ENCODE results near the gene GALNT14.
A peak's percentile ranks its signal among the peaks of the same experiment; 100 is the strongest.

GALNT14 gene

DNA sequence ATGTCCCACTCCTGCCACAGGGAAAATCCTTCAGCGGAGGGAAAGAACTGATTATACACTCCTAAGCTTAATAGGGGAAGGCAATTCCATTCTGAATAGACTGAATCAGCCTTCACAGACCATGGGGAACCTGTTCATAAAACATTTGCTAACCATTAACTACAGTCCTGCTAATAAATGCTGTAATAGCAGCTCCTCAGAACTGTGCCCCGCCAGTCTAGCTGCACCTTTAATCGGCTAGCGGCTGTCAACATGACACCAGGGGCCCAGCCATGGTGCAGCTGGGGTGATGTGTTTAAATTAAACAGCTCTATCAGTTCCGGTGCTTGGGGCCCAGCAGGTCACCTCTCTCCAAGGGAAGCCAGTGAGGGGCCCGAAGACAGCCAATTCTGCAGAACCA, 77.8 kb downstream of the GALNT14 start:
- DNase-seq (ENCODE audit: extremely low read depth in 1 of 2, low read depth in 1 of 2), result no peak

DNA sequence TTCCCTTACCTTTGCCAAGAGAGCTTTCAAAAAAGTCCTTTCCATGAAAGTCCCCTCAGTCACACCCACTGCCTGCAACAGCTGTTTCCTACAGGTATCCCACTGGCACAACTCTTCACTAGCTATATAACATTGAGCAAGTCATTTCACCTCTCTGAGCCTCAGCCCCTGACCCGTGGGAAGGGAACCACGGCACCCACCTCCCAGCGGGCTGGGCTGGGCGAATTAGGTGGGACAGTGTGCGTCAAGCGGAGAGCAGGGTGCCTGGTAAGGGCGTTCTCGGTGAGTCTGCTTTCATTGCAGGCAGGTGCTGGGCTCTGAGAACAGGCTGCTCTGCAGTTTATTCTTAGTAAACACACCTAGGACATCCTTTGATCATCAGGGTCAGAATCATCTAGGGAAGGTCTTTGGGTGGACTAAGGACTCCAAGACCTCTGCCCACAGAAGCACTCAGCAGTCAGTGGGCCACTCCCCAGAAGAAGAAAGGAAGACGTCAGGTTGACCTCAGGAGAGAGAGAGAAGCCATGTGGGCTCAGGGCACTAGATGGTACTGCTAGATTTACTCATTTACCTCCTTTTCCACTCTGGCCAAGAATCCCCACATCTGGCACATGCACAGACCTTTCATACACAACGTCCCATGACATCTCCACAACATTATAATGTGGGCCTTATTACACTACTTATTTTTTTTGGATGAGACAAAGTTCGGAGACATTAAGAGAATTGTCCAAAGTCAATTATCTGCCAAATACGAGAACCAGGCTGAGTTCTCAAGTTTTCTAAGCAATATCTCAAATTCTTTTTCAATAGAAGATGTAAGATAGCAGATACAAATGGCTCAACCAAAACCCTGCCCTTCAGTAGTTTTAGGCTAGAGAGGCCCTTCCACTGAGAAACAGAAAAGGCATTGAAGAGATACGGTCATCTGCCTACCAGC, 79.9 kb downstream of the GALNT14 start:
- DNase-seq (ENCODE audit: extremely low read depth in 1 of 2, low read depth in 1 of 2), result no peak

DNA sequence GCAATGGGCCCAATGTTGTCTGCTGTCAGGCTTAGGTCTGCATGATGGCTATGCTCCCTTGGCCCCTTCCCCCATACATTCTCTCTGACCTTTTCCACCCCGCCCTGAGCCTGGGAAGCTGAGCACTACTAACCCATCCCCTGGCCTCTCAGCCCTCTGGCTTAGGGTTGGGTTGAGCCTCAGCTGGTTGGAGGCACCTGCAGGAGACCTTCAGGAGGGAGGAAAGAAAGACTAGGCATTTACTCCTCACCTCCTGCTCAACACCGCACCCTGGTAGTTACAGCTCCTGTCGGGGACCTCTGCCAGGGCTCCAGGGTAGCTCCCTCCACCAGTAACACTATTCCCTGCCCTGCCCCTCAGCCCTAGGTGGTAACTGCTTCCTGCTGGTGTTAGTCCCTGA, 80.5 kb downstream of the GALNT14 start:
- no peak for DNase-seq (ENCODE audit: extremely low read depth in 1 of 2, low read depth in 1 of 2)

DNA sequence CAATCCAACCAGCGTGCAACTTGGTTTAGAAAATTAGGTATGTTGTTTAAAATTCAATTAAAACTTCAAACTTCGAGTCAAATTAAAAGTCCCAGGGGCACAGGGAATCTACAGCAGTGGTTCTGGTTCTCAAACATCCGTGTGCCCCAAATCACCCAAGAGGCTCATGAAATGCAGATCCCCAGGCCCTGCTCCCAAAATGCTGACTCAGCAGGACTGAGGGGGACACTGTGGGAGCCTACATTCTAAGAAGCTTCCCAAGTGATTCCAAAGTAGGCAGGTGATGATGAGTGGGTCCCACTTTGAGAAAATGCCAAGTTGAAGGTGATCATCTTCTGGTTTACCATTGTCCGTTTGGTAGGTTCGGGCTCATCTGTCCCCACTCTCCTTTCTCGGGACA, 82.3 kb downstream of the GALNT14 start:
- no peak for DNase-seq (ENCODE audit: extremely low read depth in 1 of 2, low read depth in 1 of 2)

DNA sequence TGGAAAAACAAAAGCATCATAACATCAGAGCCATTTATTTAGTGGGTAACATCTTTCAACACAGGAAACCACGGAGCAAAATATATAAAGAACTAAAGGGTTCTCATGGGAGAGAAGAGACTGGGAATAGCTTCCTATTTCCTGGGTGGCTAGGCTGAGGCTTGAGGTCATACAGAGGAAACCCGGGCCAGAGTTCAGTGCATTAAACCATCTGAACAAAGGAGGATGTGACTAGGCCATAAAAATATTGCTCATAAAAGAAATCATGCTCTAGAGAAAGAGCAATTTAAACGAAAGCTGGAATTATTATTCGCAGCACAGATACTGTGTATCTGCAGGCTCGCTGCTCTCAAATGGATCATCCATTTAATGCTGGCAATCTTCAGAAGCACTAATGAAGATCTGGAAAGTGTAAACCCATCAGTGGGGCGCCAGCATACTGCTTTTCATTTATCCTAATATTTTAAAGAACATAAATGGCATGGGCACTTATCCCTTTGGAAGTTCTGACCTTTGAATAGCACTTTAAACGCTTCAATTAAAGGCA, 83.3 kb downstream of the GALNT14 start:
- DNase-seq (ENCODE audit: extremely low read depth in 1 of 2, low read depth in 1 of 2), result no peak

DNA sequence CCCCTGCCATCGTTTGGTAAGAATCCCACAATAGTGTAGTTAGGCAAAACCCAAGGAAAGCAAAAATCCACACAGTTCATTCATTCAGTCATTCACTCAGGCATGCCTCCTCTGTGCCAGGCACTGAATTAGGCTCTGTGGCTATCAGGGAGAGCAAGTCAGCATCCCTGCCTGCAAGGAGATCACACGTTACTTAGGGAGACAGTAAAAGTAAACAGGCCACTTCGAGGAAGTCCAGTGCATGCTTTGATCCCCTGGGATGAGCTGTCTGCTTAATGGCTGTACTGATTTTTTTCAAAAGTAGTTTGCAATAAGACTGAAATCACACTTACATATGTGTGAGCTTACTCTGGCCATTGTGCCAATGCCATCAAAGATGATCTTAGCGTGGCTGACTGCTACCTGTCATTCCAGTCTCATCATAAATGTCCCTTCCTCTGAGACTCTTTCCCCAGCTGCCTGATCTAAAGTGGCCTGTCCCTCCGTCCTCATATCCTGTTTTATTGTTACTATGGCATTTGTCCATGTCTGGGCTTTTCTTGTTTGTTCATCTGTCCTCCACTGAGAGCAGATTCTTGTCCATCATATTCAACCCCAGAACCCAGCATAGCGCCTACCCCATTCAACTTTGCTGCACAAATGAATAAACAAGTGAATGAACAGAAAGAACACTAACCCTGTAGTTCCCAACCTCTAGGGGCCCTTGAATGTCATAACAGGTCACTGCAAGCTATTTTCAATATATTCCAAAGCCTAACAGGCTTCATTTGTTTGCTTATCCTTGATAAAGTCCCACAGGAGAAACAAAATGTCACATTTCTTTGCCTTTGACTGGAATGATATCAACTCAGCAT, 84.1 kb downstream of the GALNT14 start:
- no peak for DNase-seq (ENCODE audit: extremely low read depth in 1 of 2, low read depth in 1 of 2)

DNA sequence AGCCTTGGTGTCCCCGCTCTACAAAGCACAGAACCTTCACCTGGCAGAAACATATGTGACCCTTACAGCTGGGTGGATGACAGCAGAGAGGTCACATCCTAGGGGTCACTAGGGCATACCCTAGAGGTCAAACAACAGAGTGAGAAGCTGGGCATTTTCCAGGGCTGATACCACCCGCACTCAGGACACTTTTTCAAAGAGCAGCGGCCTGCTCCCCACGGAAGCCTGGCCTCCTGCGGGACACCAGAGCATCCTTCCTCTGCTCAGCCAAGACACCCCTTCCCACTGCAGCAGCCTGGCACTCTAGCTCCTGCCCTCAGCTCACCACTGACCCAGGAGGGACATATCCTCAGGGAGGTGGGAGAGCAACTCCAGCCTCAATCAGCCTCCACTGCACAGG, 86.0 kb downstream of the GALNT14 start:
- no peak for DNase-seq (ENCODE audit: extremely low read depth in 1 of 2, low read depth in 1 of 2)

DNA sequence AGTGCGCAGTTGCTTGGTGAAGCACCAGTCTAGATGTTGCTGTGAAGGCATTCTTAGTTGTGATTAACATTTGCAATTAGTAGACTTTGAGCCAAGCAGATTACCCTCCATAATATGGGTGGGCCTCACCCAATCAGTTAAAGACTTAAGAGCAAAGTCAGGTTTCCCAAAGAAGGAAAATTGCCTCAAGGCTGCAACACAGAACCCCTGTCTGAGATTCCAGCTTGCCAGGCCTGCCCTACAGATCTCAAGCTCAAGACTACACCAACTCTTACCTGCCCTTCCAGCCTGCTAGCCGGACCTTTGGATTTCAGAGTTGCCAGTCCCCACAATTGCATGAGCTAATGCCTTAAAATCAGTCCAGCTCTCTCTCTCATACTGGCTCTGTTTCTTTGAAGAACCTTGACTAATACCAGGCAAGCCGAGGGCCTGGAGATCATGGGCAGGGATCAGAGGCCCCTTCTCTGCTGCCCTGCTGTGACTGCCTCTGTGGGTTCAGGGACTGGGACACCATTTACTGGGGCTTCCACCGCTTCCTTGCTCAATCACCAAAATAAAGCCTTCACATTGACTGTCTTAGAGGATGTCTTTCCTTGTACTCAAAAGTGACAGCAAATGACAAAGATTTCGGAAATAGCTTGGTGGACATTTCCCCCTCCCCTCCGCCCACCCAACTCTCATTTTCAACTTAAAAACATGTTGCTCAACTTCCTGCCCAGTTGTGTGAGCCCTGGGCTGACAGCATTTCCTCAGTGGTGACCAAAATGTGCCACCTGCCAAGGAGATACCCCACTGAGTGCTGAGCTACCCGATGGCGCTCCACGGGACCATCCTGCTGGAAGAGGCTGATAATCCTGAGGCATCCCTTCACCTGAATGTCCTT, 86.7 kb downstream of the GALNT14 start:
- DNase-seq (ENCODE audit: extremely low read depth in 1 of 2, low read depth in 1 of 2), result peak in 1 of 2 donors; percentile 11

DNA sequence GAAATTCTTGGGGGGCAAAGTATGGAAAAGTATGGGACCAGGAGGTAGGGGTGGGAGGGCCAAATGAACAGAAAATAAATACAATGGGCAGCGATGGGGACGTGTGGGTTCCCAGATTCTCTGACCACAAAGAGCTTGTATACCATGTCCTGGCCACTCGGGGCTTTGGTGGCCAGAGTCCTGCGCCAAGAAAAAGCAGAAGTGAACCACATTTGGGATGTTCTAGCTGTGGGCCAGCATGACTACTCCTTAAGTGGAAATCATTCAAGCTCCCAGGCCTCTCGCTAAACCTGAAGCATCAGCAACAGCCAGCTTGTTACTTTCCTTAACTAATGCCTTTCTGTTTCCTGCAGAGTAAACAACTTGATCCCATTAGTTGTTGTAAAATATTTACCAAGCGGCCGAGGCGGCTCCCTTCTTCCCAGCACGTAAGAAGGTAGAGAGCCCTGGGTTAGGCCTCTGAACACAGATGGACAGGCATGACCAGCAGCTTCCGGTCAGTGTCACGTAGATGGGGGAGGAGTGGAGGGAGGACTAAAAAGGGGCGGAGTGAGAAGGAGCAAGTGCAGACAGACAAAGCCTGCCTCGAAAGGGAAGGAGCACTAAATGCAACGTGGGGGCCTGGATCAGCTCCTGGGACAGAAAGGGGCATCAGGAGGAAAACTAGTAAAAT, 88.2 kb downstream of the GALNT14 start:
- no peak for DNase-seq (ENCODE audit: extremely low read depth in 1 of 2, low read depth in 1 of 2)

DNA sequence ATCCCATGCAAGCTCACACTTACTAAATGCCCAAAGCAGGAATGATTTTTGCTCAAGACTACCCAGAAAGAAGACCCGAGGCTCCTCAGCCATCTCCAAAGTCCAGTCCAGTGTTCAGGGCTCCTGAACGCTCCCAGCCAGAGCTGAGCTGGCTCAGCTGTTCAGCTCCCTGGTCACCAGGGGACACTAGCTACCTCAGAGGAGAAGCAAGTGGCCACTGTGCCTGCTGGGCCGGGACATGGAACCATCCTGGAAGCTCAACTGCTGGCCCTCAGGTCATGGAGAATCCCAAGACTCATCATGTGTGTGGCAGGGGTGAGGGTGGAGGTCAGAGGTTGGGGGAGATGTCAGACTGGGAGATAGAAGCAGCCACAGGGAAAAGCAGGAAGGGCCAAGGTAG, 89.0 kb downstream of the GALNT14 start:
- no peak for DNase-seq (ENCODE audit: extremely low read depth in 1 of 2, low read depth in 1 of 2)

DNA sequence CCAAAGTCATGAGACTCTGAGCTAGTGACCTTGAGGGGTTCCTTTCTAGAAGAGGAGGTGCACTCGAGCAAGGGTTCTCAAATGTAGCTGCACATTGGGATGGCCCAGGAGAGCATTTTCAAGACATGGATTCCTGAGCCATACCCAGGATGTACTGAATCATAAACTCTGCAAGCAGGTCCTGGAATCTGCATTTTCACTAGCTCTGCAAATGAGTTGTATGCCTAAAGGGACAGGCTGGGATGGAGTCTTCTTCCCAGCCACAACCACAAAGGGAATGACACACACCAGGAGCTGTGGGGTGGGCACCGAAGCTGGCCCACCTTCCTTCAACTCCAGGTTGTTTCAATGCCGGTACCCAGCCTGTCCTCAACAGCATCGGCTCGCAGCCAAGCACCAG, 90.6 kb downstream of the GALNT14 start:
- DNase-seq (ENCODE audit: extremely low read depth in 1 of 2, low read depth in 1 of 2), result no peak

DNA sequence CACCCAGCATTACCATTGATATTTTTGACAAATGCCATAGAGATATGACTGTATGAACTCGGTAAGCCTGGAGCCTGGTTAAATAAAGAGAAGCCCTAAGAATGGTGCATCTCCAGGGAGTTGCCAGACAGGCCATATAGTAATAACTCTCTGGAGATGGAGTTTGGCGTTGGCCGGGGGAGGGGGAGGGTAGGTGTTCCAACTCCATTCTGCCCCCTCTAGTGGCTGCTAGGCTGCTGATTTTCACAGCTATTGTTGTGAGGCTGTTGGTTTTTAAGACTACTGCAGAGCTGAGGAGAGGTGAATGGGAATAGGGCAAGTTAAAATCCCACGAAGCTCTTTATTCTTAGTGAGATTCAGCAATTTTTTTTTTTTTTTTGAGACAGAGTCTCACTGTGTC, 99.9 kb downstream of the GALNT14 start:
- DNase-seq (ENCODE audit: extremely low read depth in 1 of 2, low read depth in 1 of 2), result no peak

DNA sequence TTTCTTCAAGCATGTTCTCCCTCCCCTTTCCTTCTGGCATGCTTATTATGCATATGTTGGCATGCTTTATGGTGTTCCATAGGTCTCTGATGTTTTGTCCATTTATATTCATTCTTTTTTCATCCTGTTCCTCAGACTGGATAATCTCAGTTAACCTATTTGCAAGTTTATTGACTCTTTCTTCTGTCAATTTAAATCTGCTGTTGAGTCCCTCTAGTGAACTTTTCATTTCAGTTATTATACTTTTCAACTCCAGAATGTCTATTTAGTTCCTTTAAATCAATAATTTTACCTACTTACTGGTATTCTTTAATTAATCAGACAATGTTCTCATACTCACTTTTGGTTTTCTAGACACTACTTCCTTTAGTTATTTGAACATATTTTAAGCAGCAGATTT, 101.2 kb downstream of the GALNT14 start:
- no peak for DNase-seq (ENCODE audit: extremely low read depth in 1 of 2, low read depth in 1 of 2)

DNA sequence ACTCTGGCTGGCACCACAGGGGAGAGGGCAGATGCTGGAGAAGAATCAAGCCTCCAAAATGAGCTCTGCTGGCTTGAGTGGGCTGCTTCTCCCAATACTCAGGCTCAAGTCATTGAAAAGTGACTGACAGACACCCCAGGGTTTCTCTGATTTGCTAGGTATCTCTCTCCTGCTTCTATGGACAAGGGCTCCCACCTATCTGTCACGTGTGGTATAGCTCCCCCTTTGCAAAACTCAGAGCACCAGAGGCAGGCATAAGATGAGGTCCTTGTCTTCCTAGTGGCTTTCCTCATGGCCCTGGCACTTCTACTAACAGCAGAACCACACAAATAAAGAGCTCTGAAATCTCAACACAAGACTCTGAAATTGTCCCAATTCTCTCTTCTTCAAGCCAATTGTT, 105.2 kb downstream of the GALNT14 start:
- no peak for DNase-seq (ENCODE audit: extremely low read depth in 1 of 2, low read depth in 1 of 2)

DNA sequence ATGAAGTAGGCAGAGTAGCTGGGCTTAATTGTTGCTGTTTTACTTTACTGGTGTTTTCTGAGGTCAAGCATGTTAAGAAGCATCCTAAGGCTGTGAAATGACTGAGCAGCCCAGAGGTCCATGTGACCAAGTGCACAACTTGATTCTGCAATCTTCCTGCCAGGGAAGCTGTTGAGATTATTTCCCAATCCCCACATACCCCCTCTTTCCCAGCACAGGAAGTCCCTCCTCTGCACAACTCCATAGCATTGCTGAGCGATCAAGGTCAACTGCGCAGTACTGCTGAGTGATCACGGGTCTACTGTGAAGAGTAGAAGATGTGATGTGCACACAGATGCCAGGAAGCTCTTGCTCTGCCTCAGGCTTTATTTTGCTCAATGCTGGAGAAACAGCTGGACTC, 105.8 kb downstream of the GALNT14 start:
- DNase-seq (ENCODE audit: extremely low read depth in 1 of 2, low read depth in 1 of 2), result no peak

DNA sequence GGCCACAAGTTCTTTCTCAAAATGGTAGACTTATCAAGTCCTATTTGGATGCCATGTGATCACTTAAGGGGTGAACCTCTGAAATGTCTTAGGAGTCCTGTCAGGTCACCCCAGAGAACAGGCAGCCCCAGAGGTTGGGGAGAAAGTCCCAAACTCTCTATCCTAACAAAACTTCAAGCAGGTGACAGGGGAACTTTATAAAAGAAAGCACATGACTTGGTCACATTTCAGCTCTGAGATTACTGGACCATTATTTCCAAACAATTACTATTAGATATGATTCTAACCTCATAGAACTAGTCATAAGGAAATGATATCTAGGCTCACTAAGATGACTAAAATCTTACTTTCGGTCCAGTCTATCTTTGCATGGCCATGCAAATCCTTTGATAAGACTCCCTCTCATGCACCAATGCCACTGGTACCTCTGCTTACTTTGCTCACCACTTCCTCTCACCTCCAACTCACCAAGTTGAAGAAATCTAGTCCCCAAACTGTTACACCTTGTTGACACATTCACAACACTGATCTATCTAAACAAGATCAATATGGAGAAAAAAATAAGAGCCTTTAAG, 107.0 kb downstream of the GALNT14 start:
- no peak for DNase-seq (ENCODE audit: extremely low read depth in 1 of 2, low read depth in 1 of 2)

DNA sequence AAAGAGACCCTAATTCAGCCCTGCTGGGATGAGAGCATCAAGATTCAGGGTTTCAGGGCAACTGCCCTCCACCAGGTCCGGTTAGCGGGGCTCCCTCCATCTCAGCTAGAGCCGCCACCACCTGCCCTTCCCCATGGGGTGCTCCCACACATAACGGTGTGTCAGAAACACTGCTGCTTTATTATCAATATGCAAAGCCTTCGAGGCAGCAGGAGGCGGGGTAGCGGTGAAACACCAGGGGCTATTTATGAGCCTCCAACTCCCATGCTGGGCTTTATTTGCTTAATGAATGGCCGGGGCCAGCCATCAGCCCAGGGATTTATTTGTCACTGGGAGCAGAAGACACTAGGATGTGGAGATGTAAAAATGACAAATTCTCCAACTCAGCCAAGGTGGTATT, 109.8 kb downstream of the GALNT14 start:
- no peak for DNase-seq (ENCODE audit: extremely low read depth in 1 of 2, low read depth in 1 of 2)

DNA sequence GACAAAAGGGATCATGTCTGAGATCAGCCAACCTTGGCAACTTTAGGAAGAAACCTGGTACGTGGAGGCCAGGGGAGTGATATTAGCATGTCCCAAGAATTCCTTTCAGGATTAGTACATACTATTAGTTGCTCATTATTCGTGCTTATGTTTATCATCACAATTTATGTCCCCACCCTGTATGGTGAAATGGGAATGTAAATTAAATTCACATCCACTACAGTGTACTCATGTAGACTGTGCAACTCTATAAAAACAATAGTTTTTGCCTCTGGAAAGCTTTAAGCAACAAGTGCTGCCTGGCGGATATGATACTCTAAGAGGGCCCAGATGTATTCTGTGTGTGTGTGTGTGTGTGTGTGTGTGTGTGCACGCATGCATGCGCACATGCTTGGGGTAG, 110.7 kb downstream of the GALNT14 start:
- DNase-seq (ENCODE audit: extremely low read depth in 1 of 2, low read depth in 1 of 2), result no peak

DNA sequence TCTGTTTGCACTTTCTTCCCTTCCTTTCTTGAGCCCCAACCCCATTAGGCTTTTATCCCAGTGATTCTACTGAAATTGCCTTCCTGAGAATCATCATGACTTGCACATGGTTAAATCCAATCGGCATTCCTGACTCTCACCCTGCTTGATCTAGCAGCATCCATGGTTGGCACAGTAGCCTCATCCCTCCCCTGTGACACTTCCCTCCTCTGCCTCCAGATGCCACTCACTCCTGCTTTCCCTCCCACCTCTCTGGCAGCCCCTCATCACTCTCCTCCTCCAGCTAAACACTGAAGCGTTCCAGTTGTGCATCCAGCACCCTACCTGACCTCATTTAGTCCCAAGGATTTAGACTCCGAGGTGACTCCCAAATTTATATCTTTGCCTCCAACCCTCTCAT, 114.7 kb downstream of the GALNT14 start:
- DNase-seq (ENCODE audit: extremely low read depth in 1 of 2, low read depth in 1 of 2), result no peak

DNA sequence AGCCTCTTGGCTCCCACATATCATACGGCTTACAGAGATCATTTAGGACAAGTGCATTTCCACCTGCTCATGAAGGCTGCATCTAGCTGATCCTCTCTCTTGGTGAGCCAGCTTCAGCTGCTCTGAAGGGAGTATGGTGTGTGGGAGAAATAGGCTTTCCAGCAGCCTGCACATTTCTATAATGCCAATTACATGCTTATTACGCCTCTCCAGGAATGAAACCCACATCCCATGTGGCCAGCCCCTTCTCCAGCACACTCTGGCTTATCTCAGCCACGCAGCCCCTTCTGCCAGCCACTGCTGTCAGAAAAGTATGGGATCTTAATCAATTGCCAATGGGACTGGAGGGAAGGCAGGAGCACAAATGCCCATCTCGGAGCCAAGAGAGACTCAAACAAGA, 117.5 kb downstream of the GALNT14 start:
- DNase-seq (ENCODE audit: extremely low read depth in 1 of 2, low read depth in 1 of 2), result no peak
